ENCODE data around the gene OR2W1. TPM values are rescaled to one million over a fixed set of nuclear protein-coding genes. Genes with fewer than 3 reads are reported as not detected.

The OR2W1 gene
- polyA plus RNA-seq, 1 of the 3 experiments (the other 2 are of a cell fraction), result not detected

- 1% methylated on average over 3 of the region's 3 CpGs for WGBS (ENCODE audit: low lambda C conversion rate)
- Histone ChIP-seq H3K4me3 (ENCODE audit: low read depth in 2 of 2, low read length in 1 of 2) (peak overlapping the region in 1 of 2 experiments; percentile 64; a peak in 1 of 4 replicates), H2AFZ (ENCODE audit: low read depth) (no peak overlapping the region), H3K9me3 (no peaks in the 10 kb centered on the region), H3K36me3 (replicated peaks in 1 of 2; ENCODE audit: control insufficient read depth in 1 of 2, insufficient read depth in 2 of 2, low read length in 1 of 2) (no peaks in the 10 kb centered on the region), H3K4me2 (no peak overlapping the region), H3K9me2 (no peaks in the 10 kb centered on the region), H3K27me3 (ENCODE audit: insufficient read depth) (peaks cover 5% of the 10 kb centered on the region; the same call in 1 of the 2 replicates), H3K4me1 (ENCODE audit: control insufficient read depth in 1 of 2, insufficient read depth in 2 of 2, low read depth in 1 of 2, low read length in 1 of 2) (peaks cover 0 to 10% of the 10 kb centered on the region in 2 experiments; a peak in 2 of 4 replicates), H3K9ac (no peak overlapping the region), H3K79me2 (ENCODE audit: insufficient read depth) (no peaks in the 10 kb centered on the region), H3F3A (replicated peaks; ENCODE audit: insufficient read depth) (peaks cover 3% of the 10 kb centered on the region), H4K20me1 (ENCODE audit: insufficient read depth) (no peaks in the 10 kb centered on the region), H3K27ac (ENCODE audit: low read depth in 2 of 2, low read length in 1 of 2) (no peak overlapping the region)
- DNase-seq, result no peak
- POLR2A ChIA-PET, result no interaction called here
- TF ChIP-seq, protein P1, sequence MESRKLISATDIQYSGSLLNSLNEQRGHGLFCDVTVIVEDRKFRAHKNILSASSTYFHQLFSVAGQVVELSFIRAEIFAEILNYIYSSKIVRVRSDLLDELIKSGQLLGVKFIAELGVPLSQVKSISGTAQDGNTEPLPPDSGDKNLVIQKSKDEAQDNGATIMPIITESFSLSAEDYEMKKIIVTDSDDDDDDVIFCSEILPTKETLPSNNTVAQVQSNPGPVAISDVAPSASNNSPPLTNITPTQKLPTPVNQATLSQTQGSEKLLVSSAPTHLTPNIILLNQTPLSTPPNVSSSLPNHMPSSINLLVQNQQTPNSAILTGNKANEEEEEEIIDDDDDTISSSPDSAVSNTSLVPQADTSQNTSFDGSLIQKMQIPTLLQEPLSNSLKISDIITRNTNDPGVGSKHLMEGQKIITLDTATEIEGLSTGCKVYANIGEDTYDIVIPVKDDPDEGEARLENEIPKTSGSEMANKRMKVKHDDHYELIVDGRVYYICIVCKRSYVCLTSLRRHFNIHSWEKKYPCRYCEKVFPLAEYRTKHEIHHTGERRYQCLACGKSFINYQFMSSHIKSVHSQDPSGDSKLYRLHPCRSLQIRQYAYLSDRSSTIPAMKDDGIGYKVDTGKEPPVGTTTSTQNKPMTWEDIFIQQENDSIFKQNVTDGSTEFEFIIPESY (IDR thresholded peaks at IDR 0.05; ENCODE audit: borderline replicate concordance, low read depth), result no peak
- TF ChIP-seq FOXM1 (IDR thresholded peaks at IDR 0.05; ENCODE audit: low read depth), result no peak
- no peak for TF ChIP-seq RAD21 (IDR thresholded peaks at IDR 0.05; ENCODE audit: low read length)
- no peak for TF ChIP-seq TCF12 (IDR thresholded peaks at IDR 0.05)
- no peak for TF ChIP-seq TAF1 (IDR thresholded peaks at IDR 0.05; ENCODE audit: borderline replicate concordance, low read depth, low read length)
- TF ChIP-seq, protein P2, sequence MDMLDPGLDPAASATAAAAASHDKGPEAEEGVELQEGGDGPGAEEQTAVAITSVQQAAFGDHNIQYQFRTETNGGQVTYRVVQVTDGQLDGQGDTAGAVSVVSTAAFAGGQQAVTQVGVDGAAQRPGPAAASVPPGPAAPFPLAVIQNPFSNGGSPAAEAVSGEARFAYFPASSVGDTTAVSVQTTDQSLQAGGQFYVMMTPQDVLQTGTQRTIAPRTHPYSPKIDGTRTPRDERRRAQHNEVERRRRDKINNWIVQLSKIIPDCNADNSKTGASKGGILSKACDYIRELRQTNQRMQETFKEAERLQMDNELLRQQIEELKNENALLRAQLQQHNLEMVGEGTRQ (IDR thresholded peaks at IDR 0.05; ENCODE audit: borderline replicate concordance, low read depth, low read length), result no peak
- CTCF ChIA-PET, result interaction anchor here (0.6 to 2.9 kb wide), 3 partner anchors 12 to 315 kb away, joined by 3 to 25 read pairs (median 7); partner anchors contain the start of gene ZNF311
Observed at GRCh38 chr6:29017428-29017802, 27.6 kb downstream of the OR2W1 start.

DNA sequence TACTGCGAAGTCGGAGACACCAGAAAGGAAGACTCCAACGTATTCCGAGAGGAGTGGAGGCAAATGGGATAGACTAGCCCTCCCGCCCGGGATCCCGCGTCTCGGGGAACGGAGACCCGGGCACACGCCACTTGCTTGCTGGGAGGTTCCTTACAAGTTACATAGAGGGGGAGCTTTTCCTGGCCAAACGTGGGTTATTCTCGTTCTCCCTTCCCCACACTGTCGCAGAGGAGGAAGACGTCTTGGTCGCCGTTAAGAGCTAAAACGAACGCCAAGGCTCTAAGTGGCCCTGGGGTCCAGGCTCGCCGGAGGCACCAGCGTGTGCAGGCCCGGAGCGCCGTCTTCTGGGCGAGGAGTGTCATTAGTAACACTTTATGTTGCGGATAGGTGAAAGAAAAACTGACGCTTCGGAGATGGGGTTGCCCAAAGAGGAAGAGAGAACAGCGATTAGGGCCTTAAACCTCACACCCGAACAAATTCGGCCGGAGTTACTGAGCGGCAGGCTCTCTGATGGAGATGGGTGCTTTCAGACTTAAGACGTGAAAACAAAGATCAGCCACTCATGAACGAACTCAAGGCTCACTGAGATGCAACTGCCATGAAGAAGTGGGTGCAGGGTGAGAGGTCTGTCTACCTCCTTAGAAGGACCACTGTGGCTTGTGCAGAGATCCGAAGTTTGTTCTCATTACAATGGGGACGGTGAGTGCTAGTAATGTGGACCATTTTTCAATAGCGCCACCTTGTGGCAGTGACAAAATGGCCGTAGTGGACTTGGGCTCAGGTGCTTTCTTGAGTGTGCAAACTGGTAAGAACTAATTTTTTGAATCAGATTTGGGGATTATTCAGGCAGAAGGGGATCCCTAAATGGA lies 28.2 kb downstream of the OR2W1 start:
- H3K9me2 ChIP-seq, result no peaks in the 10 kb centered on the region
- H3K9ac ChIP-seq, result no peak overlapping the region
- peak overlapping the region; percentile 99 for H2AFZ ChIP-seq (ENCODE audit: low read depth)
- peak overlapping the region; percentile 61 to 64 for H3K4me3 ChIP-seq (ENCODE audit: low read depth in 2 of 2, low read length in 1 of 2)
- no peaks in the 10 kb centered on the region for H3K36me3 ChIP-seq (replicated peaks in 1 of 2; ENCODE audit: control insufficient read depth in 1 of 2, insufficient read depth in 2 of 2, low read length in 1 of 2)
- ChIA-PET POLR2A (no interaction called here), CTCF (interaction anchor here (0.6 to 3.0 kb wide), 24 partner anchors 12 to 1829 kb away, joined by 3 to 32 read pairs (median 4); partner anchors contain the start of genes TRIM27 and ZNF311)
- TF ChIP-seq FOXJ3 (CRISPR knock-in tag; IDR thresholded peaks at IDR 0.05) (no peak), SMC3 (IDR thresholded peaks at IDR 0.05; ENCODE audit: low read depth, low read length) (peak; percentile 77), SIN3A (IDR thresholded peaks at IDR 0.05; ENCODE audit: borderline replicate concordance, low read depth, low read length) (no peak; the same call in 1 of the 2 replicates), CTCF (IDR thresholded peaks at IDR 0.05) (peak; percentile 94), RAD21 (IDR thresholded peaks at IDR 0.05; ENCODE audit: low read length) (peak; percentile 71)
- H3K79me2 ChIP-seq (ENCODE audit: insufficient read depth), result no peaks in the 10 kb centered on the region
- no peaks in the 10 kb centered on the region; the same call in 1 of the 2 replicates for H3K27me3 ChIP-seq (ENCODE audit: insufficient read depth)
- peaks cover 0 to 10% of the 10 kb centered on the region in 2 experiments; a peak in 2 of 4 replicates for H3K4me1 ChIP-seq (ENCODE audit: control insufficient read depth in 1 of 2, insufficient read depth in 2 of 2, low read depth in 1 of 2, low read length in 1 of 2)
- no peak overlapping the region for H3K27ac ChIP-seq (ENCODE audit: low read depth in 2 of 2, low read length in 1 of 2)
- peaks cover 3% of the 10 kb centered on the region for H3F3A ChIP-seq (replicated peaks; ENCODE audit: insufficient read depth)
- peak overlapping the region; percentile 74 for H3K4me2 ChIP-seq
- 2% methylated on average over 33 of the region's 41 CpGs for WGBS (ENCODE audit: low lambda C conversion rate)
- DNase-seq, result peak; percentile 72
- H3K9me3 ChIP-seq, result no peaks in the 10 kb centered on the region
- no peaks in the 10 kb centered on the region for H4K20me1 ChIP-seq (ENCODE audit: insufficient read depth)
